ENCODE results near the gene FPGS.
A peak's percentile ranks its signal among the peaks of the same experiment; 100 is the strongest.
"Not testable (repeated sequence)": the region's sequence is repeated elsewhere in the genome, so short reads cannot be mapped to it uniquely, and the experiment has no call there.

Gene FPGS

GRCh38 chr9:127802576-127803443, at the start of gene FPGS:
Gene FPGS, plus strand, starts transcription at chr9:127802882. Its CDS starts 43 bp downstream, at chr9:127802925.
- FAIRE-seq (peak; percentile 83), DNase-seq (ENCODE audit: insufficient read length, low spot score) (peak; percentile 95)

GRCh38 chr9:127753148-127753547, 49.5 kb upstream of the FPGS start:
- FAIRE-seq (no peak), DNase-seq (ENCODE audit: insufficient read length, low spot score) (no peak)

GRCh38 chr9:127753622-127754021, 49.1 kb upstream of the FPGS start:
- no peak for DNase-seq (ENCODE audit: insufficient read length, low spot score)
- FAIRE-seq, result no peak

- FAIRE-seq, result no peak
These were observed 48.3 kb upstream of the FPGS start for GRCh38 chr9:127754099-127755060.

GRCh38 chr9:127755061-127756060, 47.3 kb upstream of the FPGS start:
- DNase-seq (ENCODE audit: insufficient read length, low spot score) (no peak), FAIRE-seq (no peak)

More at GRCh38 chr9:127754099-127755060, 48.3 kb upstream of the FPGS start:
- DNase-seq (ENCODE audit: insufficient read length, low spot score), result no peak

GRCh38 chr9:127756233-127756632, 46.4 kb upstream of the FPGS start:
- DNase-seq (ENCODE audit: insufficient read length, low spot score) (no peak), FAIRE-seq (no peak)

- DNase-seq (ENCODE audit: insufficient read length, low spot score); FAIRE-seq: not testable (repeated sequence)
These were observed 45.9 kb upstream of the FPGS start for GRCh38 chr9:127756776-127757175.

- DNase-seq (ENCODE audit: insufficient read length, low spot score) (no peak), FAIRE-seq (no peak)
These were observed 43.8 kb upstream of the FPGS start for GRCh38 chr9:127758843-127759242.

GRCh38 chr9:127761061-127761460, 41.6 kb upstream of the FPGS start:
- no peak for DNase-seq (ENCODE audit: insufficient read length, low spot score)
- no peak for FAIRE-seq

GRCh38 chr9:127761491-127761956, 41.2 kb upstream of the FPGS start:
- DNase-seq (ENCODE audit: insufficient read length, low spot score) (no peak), FAIRE-seq (no peak)

GRCh38 chr9:127762111-127762676, 40.5 kb upstream of the FPGS start:
- DNase-seq (ENCODE audit: insufficient read length, low spot score) (no peak), FAIRE-seq (no peak)

- DNase-seq (ENCODE audit: insufficient read length, low spot score), result no peak
- FAIRE-seq, result no peak
These were observed 38.7 kb upstream of the FPGS start for GRCh38 chr9:127763918-127764384.

GRCh38 chr9:127765418-127765817, 37.3 kb upstream of the FPGS start:
- FAIRE-seq (no peak), DNase-seq (ENCODE audit: insufficient read length, low spot score) (no peak)

GRCh38 chr9:127767410-127767809, 35.3 kb upstream of the FPGS start:
- FAIRE-seq, result no peak
- no peak for DNase-seq (ENCODE audit: insufficient read length, low spot score)

GRCh38 chr9:127767909-127768331, 34.8 kb upstream of the FPGS start:
- FAIRE-seq, result no peak
- no peak for DNase-seq (ENCODE audit: insufficient read length, low spot score)

- no peak for DNase-seq (ENCODE audit: insufficient read length, low spot score)
- no peak for FAIRE-seq
These were observed 34.0 kb upstream of the FPGS start for GRCh38 chr9:127768698-127769097.

GRCh38 chr9:127769101-127769500, 33.6 kb upstream of the FPGS start:
- FAIRE-seq, result no peak

GRCh38 chr9:127769929-127770582, 32.6 kb upstream of the FPGS start:
- FAIRE-seq (no peak), DNase-seq (ENCODE audit: insufficient read length, low spot score) (no peak)

More at GRCh38 chr9:127769101-127769500, 33.6 kb upstream of the FPGS start:
- no peak for DNase-seq (ENCODE audit: insufficient read length, low spot score)

- no peak for DNase-seq (ENCODE audit: insufficient read length, low spot score)
- no peak for FAIRE-seq
These were observed 32.1 kb upstream of the FPGS start for GRCh38 chr9:127770583-127770904.

Measured in GM19239 (cell line).